Measurements from ENCODE around the gene WDR1.

- TF ChIP-seq CTCF (IDR thresholded peaks at IDR 0.05; ENCODE audit: low read length), result no peak
- TF ChIP-seq EZH2 (IDR thresholded peaks at IDR 0.05; ENCODE audit: borderline replicate concordance, low read length), result no peak
Measured at GRCh38 chr4:10083331-10083771, 33.2 kb downstream of the WDR1 start.

All from OCI-LY1 (cell line).